Measurements from ENCODE around the gene DNAH3.
"Not testable (repeated sequence)": the region's sequence is repeated elsewhere in the genome, so short reads cannot be mapped to it uniquely, and the experiment has no call there.

DNAH3 gene

GRCh38 chr16:21128991-21129390 is 21.7 kb downstream of the DNAH3 start:
- DNase-seq = no peak

GRCh38 chr16:21126518-21126917 is 24.1 kb downstream of the DNAH3 start:
- no peak for DNase-seq

GRCh38 chr16:21125191-21125590 is 25.5 kb downstream of the DNAH3 start:
- no peak for DNase-seq

- DNase-seq = no peak
Measured at GRCh38 chr16:21120976-21121520, 29.6 kb downstream of the DNAH3 start.

- no peak for DNase-seq
Measured at GRCh38 chr16:21117567-21117966, 33.1 kb downstream of the DNAH3 start.

GRCh38 chr16:21116148-21116693 is 34.4 kb downstream of the DNAH3 start:
- DNase-seq = no peak

GRCh38 chr16:21115551-21115950 is 35.1 kb downstream of the DNAH3 start:
- DNase-seq = not testable (repeated sequence)

GRCh38 chr16:21103941-21104860 is 46.4 kb downstream of the DNAH3 start:
- DNase-seq = no peak

- DNase-seq = no peak
Measured at GRCh38 chr16:21101631-21102420, 48.8 kb downstream of the DNAH3 start.

- no peak for DNase-seq
Measured at GRCh38 chr16:21100447-21100846, 50.2 kb downstream of the DNAH3 start.

GRCh38 chr16:21097151-21097550 is 53.5 kb downstream of the DNAH3 start:
- peak in 1 of 14 donors; percentile 6 for DNase-seq

- not testable (repeated sequence) for DNase-seq
Measured at GRCh38 chr16:21094719-21095118, 55.9 kb downstream of the DNAH3 start.

- DNase-seq = no peak
Measured at GRCh38 chr16:21092951-21093350, 57.7 kb downstream of the DNAH3 start.

GRCh38 chr16:21088646-21089538 is 61.8 kb downstream of the DNAH3 start:
- no peak for DNase-seq

- no peak for DNase-seq
Measured at GRCh38 chr16:21088143-21088542, 62.5 kb downstream of the DNAH3 start.

GRCh38 chr16:21084631-21085225 is 65.9 kb downstream of the DNAH3 start:
- DNase-seq = peak in 2 of 14 donors; percentile 7 to 57

GRCh38 chr16:21083729-21084268 is 66.8 kb downstream of the DNAH3 start:
- DNase-seq = peak in 10 of 14 donors; percentile 0 to 38 (median 6)

- no peak for DNase-seq
Measured at GRCh38 chr16:21081329-21081728, 69.3 kb downstream of the DNAH3 start.

GRCh38 chr16:21078563-21078962 is 72.1 kb downstream of the DNAH3 start:
- DNase-seq = no peak

GRCh38 chr16:21076186-21076883 is 74.3 kb downstream of the DNAH3 start:
- DNase-seq = no peak

Data from C1 segment of cervical spinal cord (tissue), 14 donors.